Suppressor macrophage treated with lipopolysaccharide for 4 hours (primary cell): ENCODE measurements around the gene WNT16.
"Not testable (repeated sequence)": the region's sequence is repeated elsewhere in the genome, so short reads cannot be mapped to it uniquely, and the experiment has no call there.

ENCODE experiments used
- DNase-seq: peaks from one replicate; pipeline ENCODE4 v3.0.0-alpha.2; 2020

Gene WNT16

GRCh38 chr7:121328508-121329190, at the start of gene WNT16:
Gene WNT16 (plus strand): TSS chr7:121329000. CDS start chr7:121329293, 293 bp downstream.
- DNase-seq = no peak

- no peak for DNase-seq
Observed at GRCh38 chr7:121279060-121279620, 49.7 kb upstream of the WNT16 start.

GRCh38 chr7:121279822-121280221, 49.0 kb upstream of the WNT16 start:
- DNase-seq = no peak

- DNase-seq = no peak
Observed at GRCh38 chr7:121280656-121281055, 48.1 kb upstream of the WNT16 start.

- no peak for DNase-seq
Observed at GRCh38 chr7:121282129-121282528, 46.7 kb upstream of the WNT16 start.

- no peak for DNase-seq
Observed at GRCh38 chr7:121285066-121285667, 43.6 kb upstream of the WNT16 start.

GRCh38 chr7:121286186-121286585, 42.6 kb upstream of the WNT16 start:
- no peak for DNase-seq

- DNase-seq = no peak
Observed at GRCh38 chr7:121286742-121287734, 41.8 kb upstream of the WNT16 start.

- DNase-seq = no peak
Observed at GRCh38 chr7:121288894-121289293, 39.9 kb upstream of the WNT16 start.

GRCh38 chr7:121289930-121290329, 38.9 kb upstream of the WNT16 start:
- DNase-seq = not testable (repeated sequence)

GRCh38 chr7:121294448-121294992, 34.3 kb upstream of the WNT16 start:
- no peak for DNase-seq

GRCh38 chr7:121297843-121298242, 31.0 kb upstream of the WNT16 start:
- no peak for DNase-seq

GRCh38 chr7:121298831-121299239, 30.0 kb upstream of the WNT16 start:
- no peak for DNase-seq

- no peak for DNase-seq
Observed at GRCh38 chr7:121300685-121301420, 27.9 kb upstream of the WNT16 start.

GRCh38 chr7:121301446-121302213, 27.2 kb upstream of the WNT16 start:
- DNase-seq = no peak

GRCh38 chr7:121302214-121302745, 26.5 kb upstream of the WNT16 start:
- DNase-seq = no peak

- DNase-seq = no peak
Observed at GRCh38 chr7:121303422-121304101, 25.2 kb upstream of the WNT16 start.

GRCh38 chr7:121304102-121304658, 24.6 kb upstream of the WNT16 start:
- no peak for DNase-seq

- DNase-seq = no peak
Observed at GRCh38 chr7:121305109-121305508, 23.7 kb upstream of the WNT16 start.

- no peak for DNase-seq
Observed at GRCh38 chr7:121306565-121306964, 22.2 kb upstream of the WNT16 start.
